Endothelial cell (in vitro differentiated cells): Measurements from ENCODE around the gene GRM3. TPM values are rescaled to one million over a fixed set of nuclear protein-coding genes. Genes with fewer than 3 reads are reported as not detected.

Experiments
- DNase-seq: peaks from one replicate; pipeline ENCODE4 v3.0.0; 2021; ENCODE audit warnings: low spot score
- H3K27ac Mint-ChIP-seq: one replicate; pipeline ENCODE4 v1.8.0; 2021; ENCODE audit warnings: mixed read lengths, inconsistent platforms; ENCODE audit not compliant: unreplicated experiment
- H3K27me3 Mint-ChIP-seq: one replicate; pipeline ENCODE4 v1.8.0; 2021; ENCODE audit warnings: mild to moderate bottlenecking, moderate library complexity, mixed read lengths, inconsistent platforms; ENCODE audit not compliant: unreplicated experiment
- H3K36me3 Mint-ChIP-seq: one replicate; pipeline ENCODE4 v1.8.0; 2021; ENCODE audit warnings: mild to moderate bottlenecking, low read depth, mixed read lengths, inconsistent platforms; ENCODE audit not compliant: unreplicated experiment
- H3K4me1 Mint-ChIP-seq: one replicate; pipeline ENCODE4 v1.8.0; 2021; ENCODE audit warnings: mild to moderate bottlenecking, mixed read lengths, inconsistent platforms; ENCODE audit not compliant: unreplicated experiment
- H3K4me3 Mint-ChIP-seq: one replicate; pipeline ENCODE4 v1.8.0; 2021; ENCODE audit warnings: mild to moderate bottlenecking, mixed read lengths, inconsistent platforms; ENCODE audit not compliant: unreplicated experiment
- H3K9me3 Mint-ChIP-seq: one replicate; pipeline ENCODE4 v1.8.0; 2021; ENCODE audit warnings: mixed read lengths, inconsistent platforms; ENCODE audit not compliant: unreplicated experiment
- total RNA-seq: library from RNA; stranded (reverse); fragmentation: NEBNext Ultra II Directional; extraction: Animal tissue kit (Norgen Biotek cat#: 25700); gene quantifications from one replicate; pipeline ENCODE4 v1.2.1, GENCODE V29; 2021; ENCODE audit not compliant: unreplicated experiment
- TF ChIP-seq, protein P1 (sequence below): fragments of 200-600 bp; sonication (generic); IDR thresholded peaks from one replicate; pipeline ENCODE4 v1.5.0; 2021; ENCODE audit warnings: antibody characterized with exemption; ENCODE audit not compliant: unreplicated experiment

The GRM3 gene
- total RNA-seq, 1 donor from 2014 or later, result not detected

DNA sequence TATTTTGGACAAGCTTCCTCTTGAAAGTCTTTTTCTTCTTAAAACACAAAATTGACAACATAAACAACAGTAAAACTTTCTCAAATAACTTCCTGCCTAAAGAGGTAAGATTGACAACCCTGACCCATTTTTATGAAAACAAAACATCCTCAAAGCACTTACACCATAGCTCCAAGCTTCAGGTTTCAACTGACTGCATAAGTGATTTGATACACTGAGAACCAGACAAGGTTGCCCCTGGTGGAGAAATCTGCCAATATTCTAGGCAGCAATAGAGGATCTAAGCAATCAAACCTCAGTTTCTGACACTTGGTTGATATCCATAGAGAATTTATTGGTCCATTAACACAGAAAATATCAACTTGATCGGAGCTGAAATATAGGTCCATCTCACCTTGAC is 267.9 kb downstream of the GRM3 start:
- no peak for DNase-seq
- no peaks in the 10 kb centered on the region for H3K9me3 Mint-ChIP-seq
- TF ChIP-seq, protein P1, sequence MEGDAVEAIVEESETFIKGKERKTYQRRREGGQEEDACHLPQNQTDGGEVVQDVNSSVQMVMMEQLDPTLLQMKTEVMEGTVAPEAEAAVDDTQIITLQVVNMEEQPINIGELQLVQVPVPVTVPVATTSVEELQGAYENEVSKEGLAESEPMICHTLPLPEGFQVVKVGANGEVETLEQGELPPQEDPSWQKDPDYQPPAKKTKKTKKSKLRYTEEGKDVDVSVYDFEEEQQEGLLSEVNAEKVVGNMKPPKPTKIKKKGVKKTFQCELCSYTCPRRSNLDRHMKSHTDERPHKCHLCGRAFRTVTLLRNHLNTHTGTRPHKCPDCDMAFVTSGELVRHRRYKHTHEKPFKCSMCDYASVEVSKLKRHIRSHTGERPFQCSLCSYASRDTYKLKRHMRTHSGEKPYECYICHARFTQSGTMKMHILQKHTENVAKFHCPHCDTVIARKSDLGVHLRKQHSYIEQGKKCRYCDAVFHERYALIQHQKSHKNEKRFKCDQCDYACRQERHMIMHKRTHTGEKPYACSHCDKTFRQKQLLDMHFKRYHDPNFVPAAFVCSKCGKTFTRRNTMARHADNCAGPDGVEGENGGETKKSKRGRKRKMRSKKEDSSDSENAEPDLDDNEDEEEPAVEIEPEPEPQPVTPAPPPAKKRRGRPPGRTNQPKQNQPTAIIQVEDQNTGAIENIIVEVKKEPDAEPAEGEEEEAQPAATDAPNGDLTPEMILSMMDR, result peak; percentile 30
- H3K27ac Mint-ChIP-seq, result no peak overlapping the region
- H3K4me1 Mint-ChIP-seq, result peaks cover 6% of the 10 kb centered on the region
- no peak overlapping the region for H3K4me3 Mint-ChIP-seq
- no peaks in the 10 kb centered on the region for H3K27me3 Mint-ChIP-seq
- H3K36me3 Mint-ChIP-seq, result no peaks in the 10 kb centered on the region

DNA sequence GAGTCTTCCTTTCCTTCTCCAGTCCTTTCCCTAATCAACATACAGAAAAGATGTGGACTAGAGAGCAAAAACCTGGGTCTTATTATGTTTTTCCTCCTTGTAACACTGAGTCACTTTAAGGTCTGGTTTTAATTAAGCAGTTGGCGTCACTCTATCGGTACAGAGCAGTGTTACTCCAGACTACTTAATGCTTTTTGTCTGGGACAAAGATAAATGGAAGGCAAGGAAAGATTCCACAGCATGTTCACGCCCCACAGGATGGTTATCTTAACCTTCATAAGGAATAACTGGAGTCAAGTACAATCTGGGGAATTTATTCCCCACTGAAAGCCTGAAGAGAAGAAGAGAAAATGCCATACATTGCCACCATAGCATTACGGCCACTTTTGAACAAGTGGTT is 270.0 kb downstream of the GRM3 start:
- no peak for DNase-seq
- Mint-ChIP-seq H3K27me3 (no peaks in the 10 kb centered on the region), H3K4me3 (no peak overlapping the region), H3K36me3 (no peaks in the 10 kb centered on the region), H3K9me3 (no peaks in the 10 kb centered on the region), H3K4me1 (peaks cover 6% of the 10 kb centered on the region), H3K27ac (no peak overlapping the region)
- TF ChIP-seq, protein P1, result no peak
